Activated CD8-positive, alpha-beta memory T cell treated with anti-CD3 and anti-CD28 coated beads, Interleukin-2, amount 50 U/mL, for 4 hours (primary cell): Measurements from ENCODE around the gene PYCARD.
"Not testable (repeated sequence)": the region's sequence is repeated elsewhere in the genome, so short reads cannot be mapped to it uniquely, and the experiment has no call there.

Experiments
- DNase-seq: peaks from one replicate; pipeline ENCODE4 v3.0.0-alpha.2; 2020

PYCARD gene

GRCh38 chr16:31202414-31203375 lies at the start of gene PYCARD:
TSS of gene PYCARD (minus strand) at chr16:31202760. CDS start at chr16:31202690, 70 bp downstream.
- peak; percentile 23 for DNase-seq

- no peak for DNase-seq
Measured at GRCh38 chr16:31251435-31251834, 48.9 kb upstream of the PYCARD start.

GRCh38 chr16:31250782-31251384 lies 48.3 kb upstream of the PYCARD start:
- no peak for DNase-seq

GRCh38 chr16:31248344-31248743 lies 45.8 kb upstream of the PYCARD start:
- DNase-seq = no peak

- DNase-seq = no peak
Measured at GRCh38 chr16:31246296-31246695, 43.7 kb upstream of the PYCARD start.

- not testable (repeated sequence) for DNase-seq
Measured at GRCh38 chr16:31245598-31245997, 43.0 kb upstream of the PYCARD start.

DNA sequence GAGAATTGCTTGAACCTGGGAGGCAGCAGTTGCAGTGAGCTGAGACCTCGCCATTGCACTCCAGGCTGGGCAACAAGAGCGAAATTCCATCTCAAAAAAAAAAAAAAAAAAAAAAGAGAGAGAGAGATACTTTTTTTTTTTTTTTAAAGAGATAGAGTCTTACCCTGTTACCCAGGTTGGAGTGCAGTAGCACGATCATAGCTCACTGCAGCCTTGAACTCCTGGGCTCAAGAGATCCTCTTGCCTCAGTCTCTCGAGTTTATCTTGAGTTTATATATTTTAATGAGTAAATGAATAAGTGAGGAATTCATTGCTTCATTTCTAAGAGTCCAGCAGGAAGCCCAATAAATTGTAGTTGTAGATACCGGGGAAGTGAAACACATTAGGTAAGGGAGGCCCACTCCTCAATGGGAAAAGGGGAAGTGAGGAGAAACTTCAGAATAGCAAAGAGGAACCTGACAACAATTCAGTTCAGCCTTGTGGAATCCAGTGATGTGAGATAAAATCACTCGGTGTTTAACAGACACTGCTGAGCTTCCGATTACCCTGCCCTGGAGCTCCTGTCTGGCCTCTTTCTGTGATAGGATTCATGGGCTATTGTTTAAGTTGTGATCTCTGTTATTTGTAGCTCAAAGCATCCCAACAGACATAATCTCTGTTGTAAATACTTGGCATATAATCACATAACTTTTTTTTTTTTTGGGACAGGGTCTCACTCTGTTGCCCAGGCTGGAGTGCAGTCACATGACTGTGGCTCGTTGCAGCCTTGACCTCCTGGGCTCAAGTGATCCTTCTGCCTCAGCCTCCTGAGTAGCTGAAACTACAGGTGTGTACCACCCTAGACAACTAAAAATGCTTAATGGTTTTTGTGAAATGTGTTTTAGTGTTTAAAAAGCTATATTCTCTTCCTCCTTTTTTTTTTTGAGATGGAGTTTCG lies 41.4 kb upstream of the PYCARD start:
- DNase-seq = no peak

DNA sequence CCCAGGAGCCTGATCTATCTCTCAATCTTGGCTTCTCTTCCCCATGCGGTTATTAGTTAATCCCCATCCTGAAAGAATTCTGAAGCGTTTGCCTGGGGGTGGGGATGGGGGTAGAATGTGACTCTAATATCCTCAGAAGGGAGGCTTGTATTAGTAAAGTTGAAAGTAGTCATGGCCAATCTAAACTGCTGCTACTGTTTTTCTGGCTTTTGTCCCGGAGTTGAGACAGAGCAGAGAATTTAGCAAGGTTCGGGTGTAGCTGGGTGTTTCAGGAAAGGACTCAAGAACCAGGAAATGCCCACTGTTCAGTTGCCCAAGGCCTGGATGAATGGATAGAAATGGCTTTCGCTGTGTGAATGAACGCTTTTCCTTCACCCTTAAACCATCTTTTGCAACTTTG lies 39.6 kb upstream of the PYCARD start:
- no peak for DNase-seq

GRCh38 chr16:31238041-31238440 lies 35.5 kb upstream of the PYCARD start:
- DNase-seq = no peak

- DNase-seq = no peak
Measured at GRCh38 chr16:31229501-31229900, 26.9 kb upstream of the PYCARD start.

DNA sequence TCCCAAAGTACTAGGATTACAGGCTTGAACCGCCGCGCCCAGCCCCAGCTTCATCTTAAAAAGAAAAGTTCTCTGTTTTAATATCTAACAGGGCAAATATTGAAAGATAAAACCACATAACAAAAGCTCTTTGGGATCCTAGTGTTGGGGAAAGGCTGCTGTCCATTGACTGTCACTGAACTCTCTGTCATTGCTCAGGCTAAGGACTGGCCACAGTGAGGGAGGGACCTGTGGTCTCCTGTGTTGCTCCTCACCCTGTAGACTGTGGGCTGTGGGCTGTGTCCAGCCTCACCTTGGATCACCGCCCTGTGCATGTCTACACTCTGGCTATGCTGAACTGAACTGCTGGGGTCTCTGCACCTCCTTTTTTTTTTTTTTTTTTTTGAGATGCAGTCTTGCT lies 25.6 kb upstream of the PYCARD start:
- no peak for DNase-seq

DNA sequence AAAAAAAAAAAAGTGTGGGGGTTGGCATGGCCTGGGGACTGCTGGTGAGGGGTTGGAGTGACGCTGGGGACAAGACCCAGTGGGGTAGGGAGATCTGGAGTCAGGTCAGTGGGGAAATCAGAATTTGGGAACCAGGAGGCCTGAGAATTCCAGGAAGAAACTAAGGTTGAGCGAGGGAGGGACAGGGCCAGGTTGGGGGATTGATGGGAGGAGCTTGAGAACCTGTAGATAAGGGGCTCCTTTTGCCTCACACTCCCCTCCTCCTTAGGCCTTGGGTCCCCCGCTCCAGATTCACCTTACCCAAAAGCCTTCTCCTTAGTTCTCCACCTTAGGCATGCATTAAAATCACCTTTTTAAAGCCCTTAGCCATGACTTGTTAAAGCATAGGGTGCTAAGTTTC lies 22.6 kb upstream of the PYCARD start:
- DNase-seq = no peak

GRCh38 chr16:31224092-31224955 lies 21.8 kb upstream of the PYCARD start:
- DNase-seq = no peak

DNA sequence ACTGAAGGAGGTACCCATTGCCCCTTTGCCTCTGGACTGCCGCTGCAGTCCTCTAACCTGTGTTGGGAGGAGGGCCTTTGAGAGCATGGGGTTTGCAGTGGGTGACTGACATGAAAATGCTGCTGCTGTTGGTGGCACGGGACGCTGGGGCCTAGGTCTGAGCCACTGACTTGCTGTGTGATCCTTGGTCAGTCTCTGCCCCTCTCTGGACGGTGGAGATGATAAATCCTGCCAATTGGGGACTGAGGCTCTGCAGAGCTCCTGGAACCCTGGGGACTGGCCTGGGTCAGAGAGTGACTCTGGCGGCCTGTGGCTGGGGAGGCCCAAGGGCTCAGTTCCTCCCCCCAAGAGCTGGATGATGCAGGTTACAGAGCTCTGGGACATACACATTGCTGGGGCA lies 20.5 kb upstream of the PYCARD start:
- no peak for DNase-seq

DNA sequence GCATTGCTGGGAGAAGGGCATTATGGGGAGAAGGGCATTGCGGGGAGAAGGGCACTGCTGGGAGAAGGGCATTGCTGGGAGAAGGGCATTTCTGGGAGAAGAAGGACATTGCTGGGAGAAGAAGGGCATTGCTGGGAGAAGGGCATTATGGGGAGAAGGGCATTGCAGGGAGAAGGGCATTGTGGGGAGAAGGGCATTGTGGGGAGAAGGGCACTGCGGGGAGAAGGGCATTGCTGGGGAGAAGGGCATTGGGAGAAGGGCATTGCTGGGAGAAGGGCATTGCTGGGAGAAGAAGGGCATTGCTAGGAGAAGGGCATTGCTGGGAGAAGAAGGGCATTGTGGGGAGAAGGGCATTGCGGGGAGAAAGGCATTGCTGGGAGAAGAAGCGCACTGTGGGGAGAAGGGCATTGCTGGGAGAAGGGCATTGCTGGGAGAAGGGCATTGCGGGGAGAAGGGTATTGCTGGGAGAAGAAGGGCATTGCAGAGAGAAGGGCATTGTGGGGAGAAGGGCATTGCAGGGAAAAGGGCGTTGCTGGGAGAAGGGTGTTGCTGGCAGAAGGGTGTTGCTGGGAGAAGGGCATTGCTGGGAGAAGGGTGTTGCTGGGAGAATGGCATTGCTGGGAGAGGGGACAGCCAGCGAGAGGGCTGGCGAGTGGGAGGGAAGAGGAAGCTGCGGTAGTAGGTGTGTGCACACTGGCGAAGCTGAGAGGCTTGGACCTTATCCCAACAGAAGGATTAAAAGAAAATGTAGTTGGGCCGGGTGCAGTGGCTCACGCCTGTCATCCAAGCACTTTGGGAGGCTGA lies 19.0 kb upstream of the PYCARD start:
- DNase-seq = no peak

DNA sequence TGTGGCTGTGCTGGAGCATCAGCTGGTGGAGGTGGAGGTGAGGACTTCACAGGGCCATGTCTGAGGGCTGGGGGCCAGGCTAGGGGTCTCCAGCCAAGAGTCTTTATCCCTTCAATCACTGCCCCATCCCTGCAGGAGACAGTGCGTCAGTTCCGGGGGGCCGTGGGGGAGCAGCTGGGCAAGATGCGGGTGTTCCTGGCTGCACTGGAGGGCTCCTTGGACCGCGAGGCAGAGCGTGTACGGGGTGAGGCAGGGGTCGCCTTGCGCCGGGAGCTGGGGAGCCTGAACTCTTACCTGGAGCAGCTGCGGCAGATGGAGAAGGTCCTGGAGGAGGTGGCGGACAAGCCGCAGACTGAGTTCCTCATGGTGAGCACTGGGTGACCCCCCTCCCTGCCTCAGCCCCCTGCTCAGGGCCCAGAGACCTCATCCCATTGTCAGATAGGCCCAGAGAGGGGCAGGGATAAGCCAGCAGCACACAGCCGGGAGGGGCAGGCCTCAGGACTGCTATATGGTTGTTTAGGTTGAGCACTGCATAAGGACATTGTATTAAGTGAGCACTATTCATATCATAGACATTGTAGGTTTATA lies 16.7 kb upstream of the PYCARD start:
- DNase-seq = no peak

DNA sequence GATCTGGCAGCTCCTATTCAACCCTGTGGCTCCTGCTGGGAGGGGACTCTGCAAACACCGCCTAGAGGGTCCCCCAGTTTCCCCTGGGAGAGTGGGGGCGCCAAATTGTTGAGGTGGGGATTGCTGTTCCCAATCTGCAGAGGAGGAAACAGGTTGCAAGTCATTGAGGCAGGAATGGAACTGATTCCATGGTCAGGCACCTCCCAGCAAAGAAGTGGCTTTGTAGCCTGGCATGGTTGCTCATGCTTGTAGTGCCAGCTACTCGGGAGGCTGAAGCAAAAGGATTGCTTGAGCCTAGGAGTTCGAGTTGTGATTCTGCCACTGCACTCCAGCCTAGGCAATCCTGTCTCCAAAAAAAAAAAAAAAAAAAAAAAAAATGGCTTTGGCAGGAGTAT lies 14.6 kb upstream of the PYCARD start:
- DNase-seq = no peak

DNA sequence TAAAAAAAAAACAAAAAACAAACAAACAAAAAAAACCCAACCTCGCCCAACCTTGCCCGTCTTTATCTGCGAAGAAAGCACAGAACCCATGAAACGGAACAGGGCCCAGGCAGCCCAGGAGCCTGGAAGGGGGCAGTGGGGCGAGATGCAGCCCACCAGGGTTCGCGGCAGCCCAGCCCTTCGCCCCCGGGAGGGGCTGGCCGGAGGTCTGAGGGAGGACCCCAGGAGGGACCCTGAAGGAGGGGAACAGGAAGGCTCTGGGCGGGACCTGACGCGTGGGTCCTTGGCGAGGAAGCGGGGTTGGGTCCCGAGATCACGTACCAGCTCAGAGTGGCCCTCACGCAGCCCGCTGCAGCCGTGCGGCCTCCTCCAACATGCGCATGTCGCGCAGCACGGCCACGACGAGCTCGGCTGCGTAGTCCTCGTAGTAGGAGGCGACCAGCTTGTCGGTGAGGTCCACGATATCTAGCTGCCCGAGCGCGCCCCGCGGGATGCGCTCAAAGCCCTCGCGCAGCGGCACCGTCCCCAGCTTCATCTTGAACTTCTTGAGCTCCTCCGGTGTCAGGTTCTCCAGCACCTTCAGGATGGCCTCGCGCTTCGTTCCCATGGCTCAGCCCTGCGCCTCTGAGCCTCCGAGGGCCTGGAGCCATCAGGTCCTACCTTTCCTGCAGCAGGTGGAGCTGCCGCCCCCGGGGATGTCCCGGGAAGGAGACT lies 14.0 kb upstream of the PYCARD start, which contains the start of gene PYDC1:
TSS of gene PYDC1 (minus strand) at position 714 of the 714 bp plus-strand sequence. CDS start at position 607, 107 bp downstream.
- DNase-seq = no peak

DNA sequence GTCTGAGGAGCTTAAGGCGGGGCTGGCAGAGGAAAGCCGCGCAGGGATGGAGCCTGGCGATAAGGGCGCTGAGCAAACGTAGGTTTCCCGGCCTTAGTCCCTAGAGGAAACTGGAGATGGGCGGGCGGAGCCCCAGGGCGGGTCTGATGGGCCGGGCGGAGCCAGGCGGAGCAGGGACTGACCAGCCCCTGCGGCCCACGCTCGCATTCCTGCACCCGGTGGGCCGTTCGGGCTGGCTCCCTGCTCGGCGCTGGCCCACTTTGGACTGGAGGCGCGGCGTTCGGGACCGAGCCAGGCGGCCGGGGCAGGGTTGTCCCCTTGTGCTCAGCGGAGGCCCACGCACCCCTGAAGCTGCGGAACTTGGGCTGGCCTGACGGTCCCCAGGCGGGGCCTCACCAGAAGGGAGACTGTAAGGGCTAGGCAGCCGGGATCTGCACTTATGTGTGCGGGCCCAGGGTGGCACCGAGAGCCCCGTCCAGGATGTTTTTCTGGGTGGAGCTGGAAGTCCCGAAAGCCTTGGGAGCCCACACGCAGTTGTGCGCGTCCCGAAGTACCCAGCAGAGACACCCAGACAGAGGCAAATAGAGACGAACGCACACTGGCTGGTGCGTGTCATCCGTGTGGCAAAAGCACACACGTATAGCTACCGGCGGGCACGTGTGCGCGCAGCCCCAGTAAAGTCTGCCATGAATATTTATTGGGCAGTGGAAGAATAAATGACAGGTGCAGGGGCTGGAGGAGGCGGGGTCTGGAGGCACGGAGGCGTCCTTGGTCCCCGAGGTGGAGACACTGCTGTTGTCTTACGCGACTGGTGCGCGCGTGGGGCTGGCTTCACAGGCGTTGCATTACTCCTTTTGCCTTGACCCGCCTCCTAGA lies 13.0 kb upstream of the PYCARD start:
- DNase-seq = no peak
